GM12874 (cell line): ENCODE measurements around the gene GNAI2.
A peak's percentile ranks its signal among the peaks of the same experiment; 100 is the strongest.

Experiments used
- CTCF ChIP-seq: IDR thresholded peaks from 2 replicates; pipeline ENCODE4 v1.5.1; 2011; ENCODE audit warnings: low read depth, mild to moderate bottlenecking, control low read depth, low read length, moderate library complexity; ENCODE audit not compliant: insufficient read depth

Gene GNAI2

GRCh38 chr3:50193286-50193685 is 42.7 kb upstream of the GNAI2 start:
- TF ChIP-seq CTCF: no peak

GRCh38 chr3:50193746-50194127 is 42.3 kb upstream of the GNAI2 start:
- no peak for TF ChIP-seq CTCF

GRCh38 chr3:50194128-50194902 is 41.7 kb upstream of the GNAI2 start:
- TF ChIP-seq CTCF: peak; percentile 87

GRCh38 chr3:50194903-50195500 is 41.0 kb upstream of the GNAI2 start:
- TF ChIP-seq CTCF: no peak

- no peak for TF ChIP-seq CTCF
Observed at GRCh38 chr3:50195501-50196252, 40.3 kb upstream of the GNAI2 start.

GRCh38 chr3:50196253-50196801 is 39.7 kb upstream of the GNAI2 start:
- no peak for TF ChIP-seq CTCF
